Ovary (tissue), 3 donors: Measurements from ENCODE around the gene NELFB.

Source experiments
- EP300 ChIP-seq: sonication (generic); formaldehyde crosslinking; IDR thresholded peaks from one replicate; pipeline ENCODE4 v1.6.1; 2017; ENCODE audit warnings: antibody characterized with exemption
- POLR2A ChIP-seq: fragments of 450-650 bp; IDR thresholded peaks from one replicate; pipeline ENCODE4 v1.6.1; 2017; ENCODE audit warnings: antibody characterized with exemption, mild to moderate bottlenecking, moderate library complexity
- TF ChIP-seq, protein P1 (sequence below), 3 donors: fragments of 450-650 bp in 2 of 3; fragments of 200-600 bp in 1 of 3; IDR thresholded peaks; one replicate each; pipeline versions ENCODE4 v1.5.1 to v1.8.0; 2016 to 2022; ENCODE audit warnings: antibody characterized with exemption in 3 of 3, mild to moderate bottlenecking in 1 of 3
- donor health status: DM: no; HTN: no; CAD: no.

DNA sequence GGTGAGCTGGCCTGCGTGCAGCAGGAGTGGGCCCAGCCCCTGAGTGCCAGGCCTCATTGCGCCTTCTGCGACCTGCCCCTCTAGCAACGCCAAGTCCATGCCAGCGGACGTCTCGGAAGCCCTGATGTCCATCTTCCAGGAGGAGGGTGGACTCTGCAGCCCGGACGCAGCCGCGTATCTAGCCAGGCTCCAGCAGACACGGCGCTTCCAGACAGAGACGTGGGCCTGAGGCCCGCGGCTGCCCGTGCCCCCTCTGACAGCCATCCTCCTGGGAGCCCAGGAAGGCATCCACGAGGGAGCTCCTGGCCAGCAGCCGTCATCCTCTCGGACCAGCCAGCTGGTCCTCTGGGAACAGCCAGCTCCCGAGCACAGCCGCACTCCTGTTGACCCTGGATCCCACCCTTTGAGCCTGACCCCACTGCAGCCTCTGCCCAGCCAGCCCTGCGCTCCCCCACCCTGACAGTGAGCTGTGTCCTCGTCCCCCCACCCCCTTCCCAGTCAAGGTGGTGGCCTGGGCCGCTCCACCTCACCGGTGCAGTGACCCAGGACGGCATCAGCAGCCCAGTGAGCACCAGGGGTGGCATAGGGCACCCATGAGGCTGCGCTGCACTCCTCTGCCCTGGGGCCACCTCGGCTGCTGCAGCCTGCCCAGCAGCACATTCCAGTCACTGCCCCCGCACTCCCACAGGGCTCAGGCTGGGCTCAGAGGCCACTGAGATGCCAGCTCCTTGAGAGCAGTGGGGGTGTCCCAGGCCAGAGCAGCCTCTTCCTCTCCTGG lies 38.8 kb upstream of the NELFB start:
- TF ChIP-seq, protein P1, sequence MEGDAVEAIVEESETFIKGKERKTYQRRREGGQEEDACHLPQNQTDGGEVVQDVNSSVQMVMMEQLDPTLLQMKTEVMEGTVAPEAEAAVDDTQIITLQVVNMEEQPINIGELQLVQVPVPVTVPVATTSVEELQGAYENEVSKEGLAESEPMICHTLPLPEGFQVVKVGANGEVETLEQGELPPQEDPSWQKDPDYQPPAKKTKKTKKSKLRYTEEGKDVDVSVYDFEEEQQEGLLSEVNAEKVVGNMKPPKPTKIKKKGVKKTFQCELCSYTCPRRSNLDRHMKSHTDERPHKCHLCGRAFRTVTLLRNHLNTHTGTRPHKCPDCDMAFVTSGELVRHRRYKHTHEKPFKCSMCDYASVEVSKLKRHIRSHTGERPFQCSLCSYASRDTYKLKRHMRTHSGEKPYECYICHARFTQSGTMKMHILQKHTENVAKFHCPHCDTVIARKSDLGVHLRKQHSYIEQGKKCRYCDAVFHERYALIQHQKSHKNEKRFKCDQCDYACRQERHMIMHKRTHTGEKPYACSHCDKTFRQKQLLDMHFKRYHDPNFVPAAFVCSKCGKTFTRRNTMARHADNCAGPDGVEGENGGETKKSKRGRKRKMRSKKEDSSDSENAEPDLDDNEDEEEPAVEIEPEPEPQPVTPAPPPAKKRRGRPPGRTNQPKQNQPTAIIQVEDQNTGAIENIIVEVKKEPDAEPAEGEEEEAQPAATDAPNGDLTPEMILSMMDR (IDR thresholded peaks at IDR 0.05), result no peak
- TF ChIP-seq POLR2A (no peak), EP300 (no peak)
